SK-N-SH (cell line): ENCODE measurements around the gene COL5A1.

Experiments used
- CHD2 ChIP-seq: fragments of 150-350 bp; IDR thresholded peaks from 2 replicates; pipeline ENCODE4 v1.6.1; 2018; ENCODE audit warnings: low read length; ENCODE audit not compliant: partially characterized antibody
- EP300 ChIP-seq, 2 experiments: IDR thresholded peaks; 2 replicates each; pipeline versions ENCODE4 v1.4.0 to v1.6.1; 2012; ENCODE audit warnings: borderline replicate concordance in 1 of 2, low read depth in 1 of 2, low read length in 1 of 2
- GATA2 ChIP-seq: sonication (generic); formaldehyde crosslinking; IDR thresholded peaks from 2 replicates; pipeline ENCODE4 v1.5.0; 2020; ENCODE audit warnings: mild to moderate bottlenecking, missing genetic modification reagents
- MXI1 ChIP-seq: IDR thresholded peaks from 2 replicates; pipeline ENCODE4 v1.6.1; 2012; ENCODE audit warnings: mild to moderate bottlenecking, low read depth, low read length, improper control_type of control experiment
- NFIC ChIP-seq: IDR thresholded peaks from 2 replicates; pipeline ENCODE4 v1.4.0; 2012; ENCODE audit warnings: borderline replicate concordance
- POLR2AphosphoS5 ChIP-seq: IDR thresholded peaks from 2 replicates; pipeline ENCODE4 v1.6.1; 2012; ENCODE audit warnings: low read depth, low read length
- RCOR1 ChIP-seq: fragments of 150-350 bp; IDR thresholded peaks from 2 replicates; pipeline ENCODE4 v1.6.1; 2017; ENCODE audit warnings: antibody characterized with exemption, low read length
- SMC3 ChIP-seq: IDR thresholded peaks from 2 replicates; pipeline ENCODE4 v1.6.1; 2012; ENCODE audit warnings: low read depth, low read length, improper control_type of control experiment
- TEAD4 ChIP-seq: IDR thresholded peaks from 2 replicates; pipeline ENCODE4 v1.4.0; 2012; ENCODE audit warnings: mild to moderate bottlenecking, borderline replicate concordance; ENCODE audit not compliant: insufficient read depth
- YY1 ChIP-seq: IDR thresholded peaks from 2 replicates; pipeline ENCODE4 v1.4.0; 2012; ENCODE audit warnings: low read depth, mild to moderate bottlenecking
- TF ChIP-seq, protein P1 (sequence below): fragments of 200-600 bp; sonication (generic); IDR thresholded peaks from 2 replicates; pipeline ENCODE4 v1.6.1; 2017; ENCODE audit warnings: antibody characterized with exemption, mild to moderate bottlenecking, moderate library complexity
- TF ChIP-seq, protein P2 (sequence below): IDR thresholded peaks from 2 replicates; pipeline ENCODE4 v1.4.0; 2012; ENCODE audit warnings: low read depth, borderline replicate concordance
- TF ChIP-seq, protein P3 (sequence below): fragments of 150-350 bp; IDR thresholded peaks from 2 replicates; pipeline ENCODE4 v1.6.1; 2017; ENCODE audit warnings: antibody characterized with exemption, low read length, low read depth, borderline replicate concordance

DNA sequence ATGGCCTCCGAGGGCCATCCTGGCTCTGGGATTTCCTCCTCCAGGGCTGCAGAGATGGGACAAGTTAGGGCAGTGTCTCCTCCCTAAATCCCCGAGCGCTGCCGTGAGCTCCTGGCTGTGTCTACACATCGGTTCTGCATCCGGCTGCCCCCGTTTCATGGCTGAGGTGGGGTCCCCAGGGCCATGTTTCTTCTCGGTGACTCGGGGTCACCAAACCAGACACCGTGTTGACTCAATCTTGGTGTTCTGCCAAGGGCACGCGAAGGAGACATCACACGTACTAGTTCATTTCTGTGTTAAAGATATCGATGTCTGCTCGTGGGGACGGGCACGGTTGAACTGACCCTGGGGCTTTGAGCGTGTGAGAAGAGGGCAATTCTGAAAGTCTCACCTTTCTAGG is 60.7 kb downstream of the COL5A1 start:
- TF ChIP-seq, protein P1, sequence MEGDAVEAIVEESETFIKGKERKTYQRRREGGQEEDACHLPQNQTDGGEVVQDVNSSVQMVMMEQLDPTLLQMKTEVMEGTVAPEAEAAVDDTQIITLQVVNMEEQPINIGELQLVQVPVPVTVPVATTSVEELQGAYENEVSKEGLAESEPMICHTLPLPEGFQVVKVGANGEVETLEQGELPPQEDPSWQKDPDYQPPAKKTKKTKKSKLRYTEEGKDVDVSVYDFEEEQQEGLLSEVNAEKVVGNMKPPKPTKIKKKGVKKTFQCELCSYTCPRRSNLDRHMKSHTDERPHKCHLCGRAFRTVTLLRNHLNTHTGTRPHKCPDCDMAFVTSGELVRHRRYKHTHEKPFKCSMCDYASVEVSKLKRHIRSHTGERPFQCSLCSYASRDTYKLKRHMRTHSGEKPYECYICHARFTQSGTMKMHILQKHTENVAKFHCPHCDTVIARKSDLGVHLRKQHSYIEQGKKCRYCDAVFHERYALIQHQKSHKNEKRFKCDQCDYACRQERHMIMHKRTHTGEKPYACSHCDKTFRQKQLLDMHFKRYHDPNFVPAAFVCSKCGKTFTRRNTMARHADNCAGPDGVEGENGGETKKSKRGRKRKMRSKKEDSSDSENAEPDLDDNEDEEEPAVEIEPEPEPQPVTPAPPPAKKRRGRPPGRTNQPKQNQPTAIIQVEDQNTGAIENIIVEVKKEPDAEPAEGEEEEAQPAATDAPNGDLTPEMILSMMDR, result no peak
- TF ChIP-seq EP300 (IDR thresholded peaks at IDR 0.05; ENCODE audit: borderline replicate concordance in 1 of 2, low read depth in 1 of 2, low read length in 1 of 2), result no peak
- TF ChIP-seq MXI1, result no peak
- TF ChIP-seq RCOR1, result no peak
- TF ChIP-seq NFIC, result no peak
- no peak for TF ChIP-seq GATA2 (CRISPR knock-in tag)
- TF ChIP-seq POLR2AphosphoS5, result no peak
- TF ChIP-seq, protein P2, sequence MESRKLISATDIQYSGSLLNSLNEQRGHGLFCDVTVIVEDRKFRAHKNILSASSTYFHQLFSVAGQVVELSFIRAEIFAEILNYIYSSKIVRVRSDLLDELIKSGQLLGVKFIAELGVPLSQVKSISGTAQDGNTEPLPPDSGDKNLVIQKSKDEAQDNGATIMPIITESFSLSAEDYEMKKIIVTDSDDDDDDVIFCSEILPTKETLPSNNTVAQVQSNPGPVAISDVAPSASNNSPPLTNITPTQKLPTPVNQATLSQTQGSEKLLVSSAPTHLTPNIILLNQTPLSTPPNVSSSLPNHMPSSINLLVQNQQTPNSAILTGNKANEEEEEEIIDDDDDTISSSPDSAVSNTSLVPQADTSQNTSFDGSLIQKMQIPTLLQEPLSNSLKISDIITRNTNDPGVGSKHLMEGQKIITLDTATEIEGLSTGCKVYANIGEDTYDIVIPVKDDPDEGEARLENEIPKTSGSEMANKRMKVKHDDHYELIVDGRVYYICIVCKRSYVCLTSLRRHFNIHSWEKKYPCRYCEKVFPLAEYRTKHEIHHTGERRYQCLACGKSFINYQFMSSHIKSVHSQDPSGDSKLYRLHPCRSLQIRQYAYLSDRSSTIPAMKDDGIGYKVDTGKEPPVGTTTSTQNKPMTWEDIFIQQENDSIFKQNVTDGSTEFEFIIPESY, result no peak
- no peak for TF ChIP-seq SMC3
- TF ChIP-seq YY1, result no peak
- TF ChIP-seq CHD2, result no peak
- no peak for TF ChIP-seq TEAD4
- TF ChIP-seq, protein P3, sequence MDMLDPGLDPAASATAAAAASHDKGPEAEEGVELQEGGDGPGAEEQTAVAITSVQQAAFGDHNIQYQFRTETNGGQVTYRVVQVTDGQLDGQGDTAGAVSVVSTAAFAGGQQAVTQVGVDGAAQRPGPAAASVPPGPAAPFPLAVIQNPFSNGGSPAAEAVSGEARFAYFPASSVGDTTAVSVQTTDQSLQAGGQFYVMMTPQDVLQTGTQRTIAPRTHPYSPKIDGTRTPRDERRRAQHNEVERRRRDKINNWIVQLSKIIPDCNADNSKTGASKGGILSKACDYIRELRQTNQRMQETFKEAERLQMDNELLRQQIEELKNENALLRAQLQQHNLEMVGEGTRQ, result no peak
